T-helper 2 cell treated with Interferon-gamma antibody and Interleukin-4, amounts not matched to agents 5 μg/mL and 100 μg/mL, for 36 hours (primary cell): ENCODE results near the gene FZD10.

Experiments used
- DNase-seq: peaks from one replicate; pipeline ENCODE4 v3.0.0; 2021; ENCODE audit warnings: low spot score
- H3K27ac Mint-ChIP-seq: one replicate; pipeline ENCODE4 v1.8.0; 2021; ENCODE audit warnings: mild to moderate bottlenecking, mixed read lengths
- H3K27me3 Mint-ChIP-seq: one replicate; pipeline ENCODE4 v1.8.0; 2021; ENCODE audit warnings: low read depth, mixed read lengths
- H3K36me3 Mint-ChIP-seq: one replicate; pipeline ENCODE4 v1.8.0; 2021; ENCODE audit warnings: low read depth, mixed read lengths
- H3K4me1 Mint-ChIP-seq: one replicate; pipeline ENCODE4 v1.8.0; 2021; ENCODE audit warnings: low read depth, mixed read lengths
- H3K4me3 Mint-ChIP-seq: one replicate; pipeline ENCODE4 v1.8.0; 2022; ENCODE audit warnings: mild to moderate bottlenecking, moderate library complexity, mixed read lengths
- H3K9me3 Mint-ChIP-seq: one replicate; pipeline ENCODE4 v1.8.0; 2021; ENCODE audit warnings: mixed read lengths

Gene FZD10

GRCh38 chr12:130167537-130167936 lies 5.3 kb downstream of the FZD10 start:
- Mint-ChIP-seq H3K27me3 (peaks cover 57% of the 10 kb centered on the region), H3K4me3 (no peak overlapping the region), H3K36me3 (no peaks in the 10 kb centered on the region), H3K4me1 (no peaks in the 10 kb centered on the region), H3K27ac (no peak overlapping the region), H3K9me3 (no peaks in the 10 kb centered on the region)
- no peak for DNase-seq

- Mint-ChIP-seq H3K27me3 (peaks cover 44% of the 10 kb centered on the region), H3K9me3 (no peaks in the 10 kb centered on the region), H3K4me3 (no peak overlapping the region), H3K27ac (no peak overlapping the region), H3K36me3 (no peaks in the 10 kb centered on the region), H3K4me1 (no peaks in the 10 kb centered on the region)
- DNase-seq, result no peak
These were observed 7.0 kb downstream of the FZD10 start for GRCh38 chr12:130169256-130169655.

- DNase-seq, result no peak
- no peaks in the 10 kb centered on the region for H3K4me1 Mint-ChIP-seq
- H3K27ac Mint-ChIP-seq, result no peak overlapping the region
- no peaks in the 10 kb centered on the region for H3K9me3 Mint-ChIP-seq
- H3K4me3 Mint-ChIP-seq, result no peak overlapping the region
- peaks cover 38% of the 10 kb centered on the region for H3K27me3 Mint-ChIP-seq
- no peaks in the 10 kb centered on the region for H3K36me3 Mint-ChIP-seq
These were observed 7.7 kb downstream of the FZD10 start for GRCh38 chr12:130169924-130170323.

- no peak overlapping the region for H3K27ac Mint-ChIP-seq
- H3K36me3 Mint-ChIP-seq, result no peaks in the 10 kb centered on the region
These were observed 8.3 kb downstream of the FZD10 start for GRCh38 chr12:130170611-130171010.

GRCh38 chr12:130177635-130178242 lies 15.5 kb downstream of the FZD10 start:
- no peaks in the 10 kb centered on the region for H3K36me3 Mint-ChIP-seq
- DNase-seq, result no peak
- no peaks in the 10 kb centered on the region for H3K4me1 Mint-ChIP-seq
- no peaks in the 10 kb centered on the region for H3K27me3 Mint-ChIP-seq
- H3K4me3 Mint-ChIP-seq, result no peak overlapping the region
- no peaks in the 10 kb centered on the region for H3K9me3 Mint-ChIP-seq
- no peak overlapping the region for H3K27ac Mint-ChIP-seq

More at GRCh38 chr12:130170611-130171010, 8.3 kb downstream of the FZD10 start:
- peaks cover 33% of the 10 kb centered on the region for H3K27me3 Mint-ChIP-seq
- no peak overlapping the region for H3K4me3 Mint-ChIP-seq
- no peaks in the 10 kb centered on the region for H3K4me1 Mint-ChIP-seq
- no peaks in the 10 kb centered on the region for H3K9me3 Mint-ChIP-seq
- DNase-seq, result no peak

GRCh38 chr12:130178282-130178681 lies 16.0 kb downstream of the FZD10 start:
- no peak overlapping the region for H3K27ac Mint-ChIP-seq
- H3K27me3 Mint-ChIP-seq, result no peaks in the 10 kb centered on the region
- H3K9me3 Mint-ChIP-seq, result no peaks in the 10 kb centered on the region
- no peaks in the 10 kb centered on the region for H3K36me3 Mint-ChIP-seq
- no peak for DNase-seq
- H3K4me1 Mint-ChIP-seq, result no peaks in the 10 kb centered on the region
- no peak overlapping the region for H3K4me3 Mint-ChIP-seq

- H3K36me3 Mint-ChIP-seq, result no peaks in the 10 kb centered on the region
- no peak for DNase-seq
- no peaks in the 10 kb centered on the region for H3K9me3 Mint-ChIP-seq
- H3K27ac Mint-ChIP-seq, result no peak overlapping the region
- H3K4me1 Mint-ChIP-seq, result no peaks in the 10 kb centered on the region
- H3K4me3 Mint-ChIP-seq, result no peak overlapping the region
- no peaks in the 10 kb centered on the region for H3K27me3 Mint-ChIP-seq
These were observed 16.9 kb downstream of the FZD10 start for GRCh38 chr12:130179191-130179590.

- DNase-seq, result no peak
- Mint-ChIP-seq H3K36me3 (no peaks in the 10 kb centered on the region), H3K9me3 (no peaks in the 10 kb centered on the region), H3K4me1 (no peaks in the 10 kb centered on the region), H3K27me3 (no peaks in the 10 kb centered on the region), H3K4me3 (no peak overlapping the region), H3K27ac (no peak overlapping the region)
These were observed 17.4 kb downstream of the FZD10 start for GRCh38 chr12:130179621-130180020.

GRCh38 chr12:130181211-130181610 lies 18.9 kb downstream of the FZD10 start:
- no peaks in the 10 kb centered on the region for H3K9me3 Mint-ChIP-seq
- H3K36me3 Mint-ChIP-seq, result no peaks in the 10 kb centered on the region
- no peaks in the 10 kb centered on the region for H3K27me3 Mint-ChIP-seq
- no peak overlapping the region for H3K27ac Mint-ChIP-seq
- no peak overlapping the region for H3K4me3 Mint-ChIP-seq
- DNase-seq, result no peak
- no peaks in the 10 kb centered on the region for H3K4me1 Mint-ChIP-seq

GRCh38 chr12:130183585-130184370 lies 21.5 kb downstream of the FZD10 start:
- H3K27ac Mint-ChIP-seq, result no peak overlapping the region
- no peak for DNase-seq
- no peaks in the 10 kb centered on the region for H3K9me3 Mint-ChIP-seq
- H3K4me3 Mint-ChIP-seq, result no peak overlapping the region
- H3K4me1 Mint-ChIP-seq, result no peaks in the 10 kb centered on the region
- H3K27me3 Mint-ChIP-seq, result peaks cover 4% of the 10 kb centered on the region
- no peaks in the 10 kb centered on the region for H3K36me3 Mint-ChIP-seq

GRCh38 chr12:130184404-130185090 lies 22.3 kb downstream of the FZD10 start:
- H3K4me3 Mint-ChIP-seq, result no peak overlapping the region
- no peak for DNase-seq
- H3K4me1 Mint-ChIP-seq, result no peaks in the 10 kb centered on the region
- peaks cover 4% of the 10 kb centered on the region for H3K27me3 Mint-ChIP-seq
- no peaks in the 10 kb centered on the region for H3K9me3 Mint-ChIP-seq
- no peak overlapping the region for H3K27ac Mint-ChIP-seq
- no peaks in the 10 kb centered on the region for H3K36me3 Mint-ChIP-seq

- no peak for DNase-seq
- H3K4me1 Mint-ChIP-seq, result no peaks in the 10 kb centered on the region
- no peaks in the 10 kb centered on the region for H3K9me3 Mint-ChIP-seq
- H3K27me3 Mint-ChIP-seq, result peaks cover 4% of the 10 kb centered on the region
- H3K27ac Mint-ChIP-seq, result no peak overlapping the region
- no peaks in the 10 kb centered on the region for H3K36me3 Mint-ChIP-seq
- H3K4me3 Mint-ChIP-seq, result no peak overlapping the region
These were observed 23.5 kb downstream of the FZD10 start for GRCh38 chr12:130185455-130186391.

GRCh38 chr12:130186651-130187268 lies 24.5 kb downstream of the FZD10 start:
- Mint-ChIP-seq H3K27ac (no peak overlapping the region), H3K4me3 (no peak overlapping the region), H3K4me1 (no peaks in the 10 kb centered on the region), H3K27me3 (peaks cover 4% of the 10 kb centered on the region), H3K9me3 (peaks cover 3% of the 10 kb centered on the region), H3K36me3 (no peaks in the 10 kb centered on the region)
- no peak for DNase-seq
